CD4-positive, alpha-beta T cell treated with Interleukin-15 for 4 hours (primary cell): ENCODE measurements around the gene RGS9.
"Not testable (repeated sequence)": the region's sequence is repeated elsewhere in the genome, so short reads cannot be mapped to it uniquely, and the experiment has no call there.

Experiments
- DNase-seq: peaks from one replicate; pipeline ENCODE4 v3.0.0-alpha.2; 2020; ENCODE audit warnings: low spot score

The RGS9 gene

DNA sequence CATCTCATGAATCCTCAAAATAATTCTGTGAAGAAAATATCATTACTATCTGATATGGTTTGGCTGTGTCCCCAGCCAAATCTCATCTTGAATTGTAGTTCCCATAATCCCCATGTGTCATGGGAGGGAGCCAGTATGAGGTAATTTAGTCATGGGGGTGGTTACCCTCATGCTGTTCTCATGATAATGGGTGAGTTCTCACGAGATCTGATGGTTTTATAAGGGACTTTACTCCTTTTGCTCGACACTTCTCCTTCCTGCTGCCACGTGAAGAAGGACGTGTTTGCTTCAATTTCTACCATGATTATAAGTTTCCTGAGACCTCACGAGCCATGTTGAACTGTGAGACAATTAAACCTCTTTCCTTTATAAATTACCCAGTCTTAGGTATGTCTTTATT is 20.7 kb upstream of the RGS9 start:
- DNase-seq = not testable (repeated sequence)

DNA sequence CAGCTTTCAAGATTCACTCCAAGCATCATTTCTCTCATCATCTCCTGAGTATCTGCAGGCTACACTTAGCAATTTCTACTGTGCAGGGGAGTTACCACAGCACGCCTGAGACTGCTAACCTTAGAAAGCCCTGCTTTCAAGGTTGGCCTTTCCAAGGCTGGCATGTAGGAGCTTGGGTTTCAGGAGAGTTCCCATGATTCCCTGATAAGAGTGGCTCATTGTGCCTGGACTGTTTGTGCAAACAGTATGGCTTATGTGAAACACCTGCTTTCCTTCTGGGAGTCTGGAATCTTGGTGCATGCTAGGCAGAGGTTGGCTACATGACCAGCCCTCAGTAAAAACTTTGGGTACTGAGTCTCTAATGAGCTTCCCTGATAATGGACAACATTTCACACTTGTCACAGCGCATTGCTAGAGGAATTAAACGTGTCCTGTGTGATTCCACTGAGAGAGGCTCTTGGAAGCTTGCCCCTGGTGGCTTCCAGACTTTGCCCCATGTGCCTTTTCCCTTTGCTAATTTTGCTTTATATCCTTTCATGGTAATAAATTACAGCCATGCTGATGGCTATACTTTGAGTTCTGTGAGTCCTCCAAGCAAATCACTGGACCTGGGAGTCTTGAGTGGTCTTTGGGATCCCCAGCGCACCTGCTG is 19.7 kb upstream of the RGS9 start:
- no peak for DNase-seq

DNA sequence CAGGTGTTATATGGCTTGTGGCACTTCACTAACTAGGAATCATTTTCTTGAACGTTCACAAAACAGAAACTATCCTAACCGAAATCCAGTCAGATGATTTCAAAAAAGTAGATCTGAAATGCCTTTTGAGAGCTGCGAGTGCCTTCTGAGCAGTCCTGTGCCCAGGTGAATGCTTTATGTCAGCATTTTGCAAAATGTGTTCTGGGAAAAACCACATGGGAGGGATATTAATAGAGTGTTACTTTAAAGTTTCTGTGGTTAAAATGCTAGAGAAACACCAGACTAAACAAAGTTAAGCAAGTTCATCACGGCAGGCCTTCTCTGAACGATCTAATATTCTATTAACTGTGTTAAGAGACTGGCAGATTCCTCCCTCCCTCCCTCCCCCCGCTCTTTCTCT is 15.8 kb upstream of the RGS9 start:
- peak; percentile 46 for DNase-seq

DNA sequence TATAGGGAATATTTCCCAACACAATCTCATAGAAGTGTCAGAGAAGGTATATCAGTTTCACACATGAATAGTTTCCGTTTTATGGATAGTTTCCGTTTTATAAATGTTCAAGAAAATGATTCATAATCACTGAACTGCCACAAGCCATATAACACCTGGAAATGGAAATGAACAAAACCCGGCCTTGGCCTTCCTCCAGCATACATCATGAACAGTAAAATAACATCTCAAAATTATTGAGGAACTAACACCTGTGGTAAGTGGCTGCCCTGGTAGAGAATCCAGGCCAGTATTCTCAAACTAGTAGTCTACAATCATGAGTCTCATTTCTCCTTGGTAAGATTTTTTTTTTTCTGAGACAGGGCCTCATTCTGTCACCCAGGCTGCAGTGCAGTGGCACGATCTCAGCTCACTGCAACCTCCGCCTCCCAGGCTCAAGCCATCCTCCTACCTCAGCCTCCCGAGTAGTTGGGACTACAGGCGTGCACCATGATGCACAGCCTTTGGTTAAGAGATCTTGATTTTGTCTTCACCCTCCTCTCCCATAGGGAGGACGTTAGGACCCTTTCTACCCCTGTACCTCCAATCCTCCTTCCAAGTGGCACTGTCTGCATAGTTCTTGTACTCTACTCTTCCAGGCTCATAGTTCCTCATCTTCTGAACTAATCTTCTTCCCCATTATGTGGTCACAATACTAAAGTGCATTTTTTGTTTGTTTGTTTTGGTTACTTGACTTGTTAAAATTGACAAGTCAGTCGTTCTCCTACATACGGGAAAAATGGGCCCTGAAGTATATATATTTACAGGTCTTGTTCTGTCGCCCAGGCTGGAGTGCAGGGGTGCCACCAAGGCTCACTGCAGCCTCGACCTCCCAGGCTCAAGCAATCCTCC is 15.0 kb upstream of the RGS9 start:
- no peak for DNase-seq

DNA sequence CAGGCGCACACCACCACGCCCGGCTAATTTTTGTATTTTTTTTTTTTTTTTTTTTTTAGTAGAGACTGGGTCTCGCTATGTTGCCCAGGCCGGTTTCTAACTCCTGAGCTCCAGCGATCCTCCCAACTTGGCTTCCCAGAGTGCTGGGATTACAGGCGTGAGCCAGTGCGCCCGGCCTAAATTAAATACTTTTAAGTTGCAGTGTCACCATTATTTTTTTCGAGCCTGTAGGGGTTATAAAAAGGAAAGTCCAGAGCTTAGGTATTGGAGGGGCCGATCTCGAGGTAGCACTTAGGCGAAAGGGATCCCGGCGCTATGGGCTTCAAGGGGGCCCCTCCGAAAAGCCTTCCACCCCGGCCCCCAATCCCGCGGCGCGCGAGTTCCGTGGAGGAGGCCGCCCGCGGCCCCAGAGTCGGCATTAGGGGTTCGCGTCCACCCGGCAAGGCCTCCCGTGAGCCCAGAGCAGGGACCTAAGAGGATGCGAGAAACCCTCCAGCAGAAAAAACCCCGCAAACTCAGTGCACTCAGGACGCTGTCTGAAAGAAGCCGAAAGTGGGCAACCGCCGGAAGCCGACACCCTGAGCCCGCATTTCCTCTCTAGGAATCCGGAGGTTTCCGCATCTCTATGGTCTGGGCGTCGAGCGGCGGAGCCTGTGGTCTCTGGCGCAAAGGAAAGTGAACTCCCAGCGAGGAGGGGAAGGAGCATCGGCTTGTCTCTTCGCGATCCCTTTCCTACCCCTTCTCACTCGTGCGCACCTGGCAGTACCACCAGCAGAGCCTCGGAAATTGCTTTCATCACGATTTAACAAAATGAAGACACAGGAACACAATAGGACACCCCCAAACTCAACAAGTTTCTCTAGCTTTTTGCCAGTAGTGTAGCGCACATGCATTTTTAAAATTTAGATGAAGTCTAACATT is 14.1 kb upstream of the RGS9 start:
- peak; percentile 91 for DNase-seq

DNA sequence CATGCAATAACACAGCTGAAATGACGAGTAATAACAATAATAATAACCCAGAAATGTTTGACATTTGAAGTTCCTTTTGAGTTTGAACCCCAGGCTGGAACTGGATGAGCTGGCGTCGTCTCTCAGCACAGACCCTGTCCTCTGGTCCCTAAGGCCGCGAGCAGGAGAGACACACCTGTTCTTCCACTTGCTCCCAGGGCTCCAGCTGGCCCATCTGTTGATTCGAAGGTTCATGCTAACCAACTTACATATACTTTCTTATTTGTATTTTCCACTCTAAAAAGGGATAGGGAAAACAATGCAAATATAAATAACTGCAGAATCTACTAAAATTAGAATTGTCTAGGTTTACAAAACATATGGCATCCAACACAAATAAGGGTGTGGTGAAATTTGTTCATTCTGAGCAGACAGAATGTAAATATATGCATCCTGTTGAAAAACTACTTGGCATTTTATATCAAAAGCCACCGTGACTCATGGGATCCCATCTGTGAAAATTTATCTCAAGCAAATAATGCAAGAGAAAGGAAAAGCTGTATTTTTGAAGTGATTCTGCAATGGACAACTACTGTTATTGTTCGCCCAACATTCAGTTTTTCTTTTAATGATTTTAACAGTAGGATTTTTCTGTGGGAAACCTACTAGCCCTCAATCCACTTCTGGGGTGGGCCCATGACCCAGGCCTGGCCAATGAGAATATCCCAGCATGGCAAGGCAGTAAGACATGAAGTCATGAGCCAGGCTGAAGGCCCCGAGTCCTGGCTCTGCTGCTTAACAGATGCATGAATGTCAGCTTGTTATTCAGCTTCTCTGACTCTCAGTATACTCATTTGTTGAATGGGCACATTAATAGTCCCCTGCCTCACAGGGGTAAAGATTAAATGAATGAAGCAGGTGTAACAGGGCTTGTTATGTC is 13.2 kb upstream of the RGS9 start:
- no peak for DNase-seq

DNA sequence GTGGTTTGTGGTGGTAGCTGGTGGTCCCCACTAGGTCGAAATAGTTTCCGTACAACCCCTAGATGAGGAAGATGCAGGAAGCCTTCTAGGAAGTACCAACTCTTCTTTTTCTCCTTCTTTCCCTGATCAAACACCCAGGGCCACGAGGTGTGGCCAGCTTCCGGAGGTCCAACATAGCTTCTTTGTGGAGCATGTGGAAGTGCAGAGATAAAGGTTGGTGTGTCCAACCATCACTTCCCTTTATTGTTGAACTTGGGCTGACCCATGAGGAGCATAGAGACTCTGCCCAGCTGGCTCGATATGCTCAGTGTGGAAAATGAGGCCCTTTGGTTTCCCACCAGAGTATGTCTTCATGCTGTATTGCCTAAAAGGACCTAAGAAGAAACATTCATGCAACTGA is 6.3 kb upstream of the RGS9 start:
- DNase-seq = no peak

DNA sequence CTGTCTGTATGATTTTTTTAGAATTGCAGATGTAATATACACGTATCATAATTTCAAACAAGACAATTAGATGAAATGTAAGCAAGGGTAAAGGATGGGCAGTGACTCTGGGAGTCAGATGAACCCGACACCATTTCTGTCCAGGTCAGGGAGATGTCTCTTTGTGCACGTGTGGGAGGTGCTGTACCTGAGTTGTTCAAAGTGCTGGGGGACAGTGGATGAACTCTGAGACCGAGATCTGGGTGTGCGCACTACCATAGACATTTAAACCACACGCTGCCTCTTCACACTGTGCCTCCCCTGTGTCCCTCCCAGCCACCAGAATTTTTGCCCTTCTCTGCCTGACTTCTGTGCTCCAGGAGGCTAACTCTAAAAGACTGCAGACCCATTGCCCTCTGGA is 5.9 kb upstream of the RGS9 start:
- no peak for DNase-seq

DNA sequence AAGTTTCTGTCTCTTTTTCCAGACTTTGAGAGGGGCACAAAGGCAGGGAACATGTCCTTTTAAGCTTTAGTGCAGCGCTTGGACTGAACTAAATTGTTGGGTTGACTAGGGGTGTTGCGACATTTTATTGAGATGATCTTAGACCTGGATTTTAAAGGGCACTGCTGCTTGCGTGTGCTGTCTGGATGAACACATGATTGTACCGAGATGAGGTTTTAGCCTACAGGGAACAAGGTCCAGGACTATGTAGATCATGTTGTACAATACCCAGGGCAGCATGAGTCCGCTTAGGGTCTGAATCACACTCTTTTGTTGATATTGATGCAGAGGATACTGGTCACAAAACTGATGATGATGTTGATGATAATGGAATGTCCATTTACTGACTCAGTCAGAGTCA is 5.2 kb upstream of the RGS9 start:
- no peak for DNase-seq

DNA sequence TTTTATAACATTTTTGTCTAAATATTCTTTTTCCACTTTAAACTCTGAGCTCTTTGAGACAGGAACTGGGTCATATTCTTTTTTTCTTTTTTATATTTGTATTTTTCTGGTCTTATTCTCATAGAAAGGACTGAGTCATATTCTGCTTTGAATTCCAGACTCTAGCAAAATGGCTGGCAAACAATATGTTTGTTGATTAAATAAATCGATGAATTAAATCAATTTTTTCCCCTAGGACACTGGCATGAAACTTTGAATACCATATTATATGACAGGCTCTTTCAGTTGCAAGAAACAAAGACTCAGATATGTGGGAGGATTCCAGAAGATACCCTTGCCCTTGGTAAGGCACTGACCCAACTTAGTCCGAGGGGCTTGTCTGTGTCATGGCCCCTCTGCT is 3.1 kb upstream of the RGS9 start:
- DNase-seq = no peak

DNA sequence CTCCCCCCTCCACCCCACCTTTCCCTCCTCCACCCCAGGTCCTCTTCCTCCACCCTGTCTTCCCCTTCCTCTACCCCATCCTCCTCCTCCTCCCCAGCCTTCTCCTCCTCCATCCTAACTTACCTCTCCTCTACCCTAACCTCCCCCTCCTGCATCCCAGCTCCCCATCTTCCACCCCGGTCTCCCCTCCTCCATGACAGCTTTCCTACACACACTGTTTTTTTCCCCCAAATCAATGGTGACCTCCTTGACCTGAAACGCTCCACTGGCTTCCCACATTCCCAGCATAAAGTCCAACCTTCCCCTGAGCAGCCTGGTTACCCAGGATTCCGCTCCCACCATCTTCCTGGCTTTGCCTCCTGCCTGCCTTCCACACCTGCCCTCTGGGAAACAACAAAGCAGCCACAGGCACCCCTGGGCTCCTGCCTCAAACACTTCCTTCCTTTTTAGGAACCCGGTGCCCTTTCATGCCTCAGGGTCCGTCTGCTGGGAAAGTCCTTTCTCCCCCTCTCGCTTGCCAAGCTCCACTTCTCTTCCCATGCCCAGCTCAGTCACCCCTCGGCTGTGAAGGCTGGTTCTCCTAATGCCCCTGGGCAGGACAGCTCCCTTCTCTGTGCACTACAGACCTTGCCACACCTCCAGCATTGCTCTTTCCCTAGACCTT is 2.1 kb downstream of the RGS9 start:
- DNase-seq = no peak

DNA sequence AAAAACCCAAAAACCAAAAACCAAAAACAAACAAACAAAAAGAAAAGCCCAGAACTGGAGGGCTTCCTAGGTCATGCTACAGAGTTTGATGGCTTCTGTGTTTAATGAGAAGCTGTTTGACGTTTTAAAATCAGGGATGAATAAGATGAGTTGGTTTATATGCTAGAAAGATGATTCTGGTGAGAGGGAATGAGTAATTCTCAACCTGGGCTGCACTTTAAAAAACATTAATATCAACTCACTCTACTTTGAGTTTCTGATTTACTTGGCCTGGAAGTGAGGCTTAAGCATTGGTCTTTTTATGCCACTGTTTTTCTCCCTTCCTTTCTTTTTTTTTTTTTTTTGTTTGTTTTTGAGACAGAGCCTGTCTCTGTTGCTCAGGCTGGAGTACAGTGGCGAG is 5.1 kb downstream of the RGS9 start:
- no peak for DNase-seq

DNA sequence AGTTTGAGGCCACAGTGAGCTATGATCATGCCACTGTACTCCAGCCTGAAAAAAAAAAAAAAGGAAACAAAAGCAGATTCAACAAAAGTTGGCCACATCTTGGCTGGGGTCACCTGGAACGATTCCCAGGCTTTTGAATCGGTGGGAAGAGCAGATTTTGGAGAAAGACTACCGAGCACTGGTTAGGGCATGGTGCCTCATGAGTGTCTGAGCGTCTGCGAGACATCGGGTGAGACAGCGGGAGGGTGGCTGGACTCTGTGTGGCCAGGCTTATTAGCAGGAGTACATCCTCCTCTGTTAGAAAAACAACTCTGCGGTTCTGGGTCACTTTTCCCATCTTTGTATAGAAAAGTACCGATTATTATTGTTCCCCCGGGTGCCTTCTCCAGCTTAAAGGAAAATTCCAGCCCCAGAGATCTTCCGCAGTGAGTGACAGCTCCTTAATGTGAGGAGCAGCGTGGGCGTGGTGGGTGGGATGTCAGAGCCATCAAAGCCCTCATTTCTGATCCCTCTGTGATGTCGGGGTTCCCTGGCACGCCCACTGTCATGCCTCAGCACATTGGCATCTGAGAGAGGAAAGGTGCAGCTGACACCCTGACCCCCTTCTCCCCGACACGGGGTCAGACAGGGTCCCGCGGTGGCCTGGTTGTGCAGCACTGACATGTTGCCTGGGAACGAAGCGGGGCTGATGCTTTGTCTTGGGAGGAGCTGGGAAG is 6.9 kb downstream of the RGS9 start:
- DNase-seq = no peak

DNA sequence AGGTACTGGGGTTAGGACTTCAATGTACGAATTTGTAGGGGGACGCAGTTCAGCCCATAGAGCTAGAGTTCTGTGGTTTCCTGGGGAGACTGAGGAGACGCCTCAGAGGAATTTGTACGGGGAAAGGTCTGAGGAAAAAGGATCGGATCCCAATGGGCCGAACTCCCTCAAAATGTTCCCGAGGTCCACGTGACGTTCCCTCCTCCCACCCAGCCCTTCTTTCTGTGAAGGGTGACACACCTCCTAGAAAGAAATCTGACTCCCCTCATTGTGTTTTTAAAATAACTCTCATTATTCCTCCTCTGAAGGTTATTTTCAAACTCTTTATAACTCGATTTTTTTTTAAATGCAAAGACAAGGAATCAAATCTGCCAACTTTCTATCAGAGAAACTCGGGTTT is 8.6 kb downstream of the RGS9 start:
- no peak for DNase-seq

DNA sequence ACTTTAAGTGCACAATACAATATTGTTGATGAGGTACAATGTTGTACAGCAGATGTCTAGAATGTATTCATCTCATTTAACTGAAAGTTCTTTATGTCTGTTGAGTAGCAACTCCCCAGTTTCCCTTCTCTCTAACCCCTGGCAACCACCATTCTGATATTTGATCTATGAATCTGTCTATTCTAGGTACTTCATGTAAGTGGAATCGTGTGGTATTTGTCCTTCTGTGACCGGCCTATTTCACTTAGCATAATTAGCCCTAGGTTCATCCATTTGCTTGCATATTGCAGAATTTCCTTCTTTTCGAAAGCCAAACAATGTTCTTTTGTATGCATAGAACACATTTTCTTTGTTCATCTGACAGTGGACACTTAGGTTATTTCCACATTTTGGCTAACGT is 10.8 kb downstream of the RGS9 start:
- DNase-seq = no peak

DNA sequence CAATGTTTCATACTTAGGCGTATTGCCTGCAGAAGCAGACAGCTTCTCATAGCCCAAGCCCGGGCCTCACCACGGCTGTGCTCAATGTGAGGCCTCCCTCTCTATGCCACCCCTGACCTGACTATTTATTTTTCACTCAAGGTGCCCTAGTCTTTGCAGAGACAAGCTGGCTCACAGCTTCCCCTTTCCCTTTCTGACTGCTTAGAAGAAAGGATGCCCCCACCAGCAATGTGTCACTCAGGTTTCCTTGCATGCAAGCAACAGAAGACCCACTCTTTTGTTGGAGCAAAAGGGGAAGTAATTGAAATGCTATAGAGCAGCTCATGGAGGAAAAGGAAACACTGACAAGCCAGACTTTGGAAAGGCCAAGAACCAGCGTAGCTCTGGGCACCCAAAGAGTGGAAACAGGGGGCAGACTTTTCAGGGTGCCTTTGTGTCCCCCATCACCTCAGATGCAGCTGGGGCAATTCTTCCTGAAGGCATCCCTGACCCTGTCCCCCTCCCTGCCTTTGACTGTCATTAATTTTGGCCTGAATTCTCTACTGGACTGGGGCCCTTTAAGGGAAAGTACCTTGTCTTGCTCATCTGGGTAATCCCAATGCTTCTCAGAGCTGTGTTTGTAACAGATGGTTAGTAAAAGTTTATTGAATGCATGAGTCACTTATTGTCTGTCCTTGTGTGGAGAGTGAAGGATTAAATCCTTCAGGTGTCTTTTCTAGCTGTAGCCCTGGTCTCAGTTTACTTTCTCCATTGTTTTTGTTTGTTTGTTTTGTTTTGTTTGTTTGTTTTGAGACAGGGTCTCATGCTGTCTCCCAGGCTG is 17.8 kb downstream of the RGS9 start:
- no peak for DNase-seq

DNA sequence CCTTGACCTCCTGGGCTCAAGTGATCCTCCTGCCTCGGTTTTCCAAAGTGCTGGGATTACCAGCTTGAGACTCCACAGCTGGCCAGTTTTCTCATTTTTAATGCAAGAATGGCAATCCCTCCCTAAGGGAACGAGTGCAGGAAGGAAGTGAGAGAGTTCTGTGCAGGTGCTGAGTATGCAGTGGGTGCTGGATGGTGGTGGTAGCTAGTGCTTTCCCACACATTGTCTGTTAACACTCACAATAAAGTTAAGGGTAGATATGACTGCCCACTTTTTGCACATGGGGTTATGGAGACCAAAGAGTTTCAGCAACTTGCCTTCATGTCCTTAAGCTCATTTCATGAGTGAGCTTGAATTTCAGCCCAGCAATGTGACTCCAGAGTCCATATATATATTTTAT is 18.5 kb downstream of the RGS9 start:
- DNase-seq = no peak

DNA sequence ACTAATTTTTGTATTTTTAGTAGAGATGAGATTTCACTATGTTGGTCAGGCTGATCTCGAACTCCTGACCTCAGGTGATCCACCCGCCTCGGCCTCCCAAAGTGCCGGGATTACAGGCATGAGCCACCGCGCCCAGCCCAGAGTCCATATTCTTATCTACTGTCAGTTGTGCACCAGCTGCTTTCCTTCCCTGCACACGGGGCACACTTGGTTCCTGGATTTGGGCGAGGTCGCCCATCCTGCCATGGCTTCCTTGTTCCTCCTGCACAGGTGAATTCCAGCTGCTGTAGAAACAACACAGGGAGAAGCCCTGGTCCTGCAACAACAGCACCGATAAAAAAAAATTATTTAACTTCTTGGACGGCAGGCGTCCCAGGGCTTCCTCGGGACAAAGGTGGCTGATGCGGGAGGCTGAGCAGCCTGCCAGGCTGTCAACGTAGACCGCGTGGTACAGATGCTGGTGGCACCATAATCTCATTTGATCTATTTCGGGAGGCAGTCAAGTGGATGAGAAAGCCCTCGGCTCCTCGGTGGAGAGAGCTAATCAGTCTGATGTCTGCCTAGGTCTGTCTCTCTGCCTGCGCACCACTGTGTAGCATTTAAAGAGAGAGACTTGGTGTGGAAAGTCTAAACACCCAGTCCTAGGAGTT is 19.1 kb downstream of the RGS9 start:
- no peak for DNase-seq
